Brain microvascular endothelial cell (primary cell): ENCODE measurements around the gene TEX48.

Experiments used
- DNase-seq: peaks from one replicate; pipeline ENCODE4 v3.0.0-alpha.2; 2020
- H3K27ac ChIP-seq: fragments of 250-450 bp; sonication (Bioruptor Pico); 2 replicates; pipeline ENCODE4 v1.5.1; 2020; ENCODE audit warnings: mild to moderate bottlenecking, moderate library complexity
- H3K27me3 ChIP-seq: fragments of 250-450 bp; sonication (Bioruptor Pico); replicated peaks from 2 replicates; pipeline ENCODE4 v1.5.1; 2020; ENCODE audit warnings: mild to moderate bottlenecking
- H3K36me3 ChIP-seq: fragments of 250-450 bp; sonication (Bioruptor Pico); replicated peaks from 2 replicates; pipeline ENCODE4 v1.5.1; 2020; ENCODE audit warnings: mild to moderate bottlenecking
- H3K4me3 ChIP-seq: 2 replicates; pipeline ENCODE4 v1.5.1; 2011; ENCODE audit warnings: low read depth, mild to moderate bottlenecking, control low read depth, low read length, moderate library complexity
- in situ Hi-C: cut with HindIII; loops from 2 replicates; pipeline ENCODE4 v1.10.0; 2017; ENCODE audit warnings: low sequenced_read_pairs, low pct_ligation_motif_present
- TF ChIP-seq, protein P1 (sequence below): IDR thresholded peaks from 2 replicates; pipeline ENCODE4 v1.5.1; 2011; ENCODE audit warnings: low read depth, mild to moderate bottlenecking, moderate library complexity, low read length, control low read depth, inconsistent platforms; ENCODE audit errors: missing control alignments

TEX48 gene

DNA sequence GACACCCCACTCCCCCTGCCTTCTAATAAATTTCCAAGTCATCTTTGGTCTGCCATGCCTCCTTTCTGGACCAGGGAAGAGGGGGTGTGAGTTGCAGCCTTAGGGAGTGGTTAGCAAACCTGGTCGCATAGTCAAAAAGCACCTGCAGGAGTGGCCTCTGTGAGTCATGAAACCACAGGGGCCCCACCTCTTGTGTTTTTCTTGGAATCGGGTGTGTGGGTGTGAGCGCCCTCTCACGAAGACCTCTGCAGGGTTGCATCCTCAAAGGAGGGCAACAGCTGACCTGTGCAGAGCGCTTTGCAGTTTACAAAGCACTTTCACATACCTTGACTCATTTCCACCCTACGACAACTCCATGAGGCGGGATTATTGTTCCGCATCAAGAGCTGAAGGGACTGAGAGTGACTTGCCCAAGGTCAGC, 36.8 kb upstream of the TEX48 start:
- Histone ChIP-seq H3K27me3 (no peaks in the 10 kb centered on the region), H3K4me3 (no peak overlapping the region), H3K36me3 (no peaks in the 10 kb centered on the region), H3K27ac (no peak overlapping the region)
- DNase-seq = no peak
- in situ Hi-C loops = no loop called here
- TF ChIP-seq, protein P1, sequence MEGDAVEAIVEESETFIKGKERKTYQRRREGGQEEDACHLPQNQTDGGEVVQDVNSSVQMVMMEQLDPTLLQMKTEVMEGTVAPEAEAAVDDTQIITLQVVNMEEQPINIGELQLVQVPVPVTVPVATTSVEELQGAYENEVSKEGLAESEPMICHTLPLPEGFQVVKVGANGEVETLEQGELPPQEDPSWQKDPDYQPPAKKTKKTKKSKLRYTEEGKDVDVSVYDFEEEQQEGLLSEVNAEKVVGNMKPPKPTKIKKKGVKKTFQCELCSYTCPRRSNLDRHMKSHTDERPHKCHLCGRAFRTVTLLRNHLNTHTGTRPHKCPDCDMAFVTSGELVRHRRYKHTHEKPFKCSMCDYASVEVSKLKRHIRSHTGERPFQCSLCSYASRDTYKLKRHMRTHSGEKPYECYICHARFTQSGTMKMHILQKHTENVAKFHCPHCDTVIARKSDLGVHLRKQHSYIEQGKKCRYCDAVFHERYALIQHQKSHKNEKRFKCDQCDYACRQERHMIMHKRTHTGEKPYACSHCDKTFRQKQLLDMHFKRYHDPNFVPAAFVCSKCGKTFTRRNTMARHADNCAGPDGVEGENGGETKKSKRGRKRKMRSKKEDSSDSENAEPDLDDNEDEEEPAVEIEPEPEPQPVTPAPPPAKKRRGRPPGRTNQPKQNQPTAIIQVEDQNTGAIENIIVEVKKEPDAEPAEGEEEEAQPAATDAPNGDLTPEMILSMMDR = no peak

DNA sequence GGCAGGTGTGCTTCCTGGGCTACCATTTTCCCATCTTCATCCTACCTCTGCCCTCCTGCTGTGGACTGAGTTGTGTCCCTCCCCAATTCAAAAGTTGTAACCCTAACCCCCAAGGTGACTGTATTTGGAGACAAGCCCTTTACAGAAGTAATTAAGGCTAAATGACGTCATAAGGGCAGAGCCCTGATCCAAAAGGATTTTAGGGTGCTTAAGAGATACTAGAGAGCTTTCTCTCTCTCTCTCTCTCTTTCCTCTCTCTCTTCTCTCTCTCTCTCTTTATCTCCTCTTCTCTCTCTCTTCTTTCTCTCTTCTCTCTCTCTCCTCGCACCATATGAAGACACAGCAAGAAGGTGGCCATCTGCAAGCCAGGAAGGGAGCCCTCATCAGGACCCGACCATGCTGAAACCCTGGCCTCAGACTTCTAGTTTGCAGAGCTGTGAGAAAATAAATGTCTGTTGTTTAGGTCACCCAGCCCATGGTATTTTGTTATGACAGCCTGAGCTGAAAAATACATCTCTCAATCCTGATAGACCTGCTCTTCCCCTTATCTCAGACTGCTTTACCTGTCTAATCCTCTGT, 36.0 kb upstream of the TEX48 start:
- in situ Hi-C loops = no loop called here
- TF ChIP-seq, protein P1 = no peak
- no peaks in the 10 kb centered on the region for H3K27me3 ChIP-seq
- DNase-seq = no peak
- no peak overlapping the region for H3K27ac ChIP-seq
- H3K36me3 ChIP-seq = no peaks in the 10 kb centered on the region
- H3K4me3 ChIP-seq = no peak overlapping the region

DNA sequence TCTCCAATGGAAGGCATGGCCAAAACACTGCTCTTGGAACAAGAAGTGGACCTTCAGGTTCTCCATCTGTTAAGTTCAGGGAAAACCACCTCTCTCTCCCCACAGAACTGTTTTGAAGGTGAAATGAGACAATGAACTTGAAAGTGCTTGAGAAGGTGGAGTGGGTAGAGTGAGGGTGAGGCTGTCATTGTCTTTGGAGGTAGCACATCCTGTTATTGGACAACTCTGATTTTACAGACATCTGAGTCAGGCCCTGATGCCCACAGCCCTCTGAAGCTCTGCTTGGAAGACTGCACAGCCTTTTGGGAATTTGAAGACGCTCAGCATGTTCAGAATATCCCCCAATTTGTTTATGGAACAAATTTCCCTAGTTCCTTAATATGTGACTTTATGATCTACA, 27.6 kb upstream of the TEX48 start:
- DNase-seq = no peak
- TF ChIP-seq, protein P1 = no peak
- Histone ChIP-seq H3K27ac (no peak overlapping the region), H3K4me3 (no peak overlapping the region), H3K27me3 (no peaks in the 10 kb centered on the region), H3K36me3 (no peaks in the 10 kb centered on the region)
- in situ Hi-C loops = no loop called here

DNA sequence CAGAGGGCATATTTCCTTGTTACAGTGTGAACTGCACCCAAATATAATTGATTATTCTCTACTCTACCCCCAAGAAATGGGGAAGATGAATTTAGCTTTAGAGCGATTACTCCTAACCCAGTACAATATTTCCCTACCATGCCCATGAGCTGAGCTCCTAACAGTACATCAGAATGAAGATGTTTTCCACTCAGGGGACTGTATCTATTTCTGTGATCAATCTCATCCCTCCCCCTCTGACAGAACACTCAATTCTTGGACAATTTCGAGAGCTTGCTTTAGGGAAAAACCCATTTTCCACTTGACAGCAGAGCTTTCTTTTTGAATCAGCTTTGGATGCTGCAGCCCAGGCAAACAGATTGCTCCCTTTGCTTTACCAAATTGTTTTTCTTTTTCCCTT, 24.7 kb upstream of the TEX48 start:
- Histone ChIP-seq H3K27ac (no peak overlapping the region), H3K36me3 (no peaks in the 10 kb centered on the region), H3K27me3 (no peaks in the 10 kb centered on the region), H3K4me3 (no peak overlapping the region)
- in situ Hi-C loops = no loop called here
- DNase-seq = no peak
- TF ChIP-seq, protein P1 = no peak

DNA sequence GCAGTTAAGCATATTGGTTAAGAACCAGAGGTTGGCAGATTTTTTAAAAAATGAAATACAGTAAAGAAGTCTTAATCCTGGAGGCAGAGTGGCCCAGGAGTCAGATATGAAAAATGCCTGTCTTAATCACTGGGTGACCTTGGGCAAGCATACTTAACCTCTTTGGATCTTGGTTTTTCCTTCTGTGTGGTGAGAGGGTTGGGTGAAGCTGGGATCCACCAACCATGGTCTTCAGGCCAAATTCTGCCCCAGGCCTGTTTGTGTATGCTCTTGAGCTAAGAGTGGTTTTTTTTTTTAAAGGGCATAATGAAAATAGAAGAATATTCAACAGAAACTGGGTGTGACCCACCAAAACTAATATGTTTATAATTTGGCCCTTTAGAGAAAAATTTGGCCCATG, 20.0 kb upstream of the TEX48 start:
- Histone ChIP-seq H3K27ac (no peak overlapping the region), H3K27me3 (no peaks in the 10 kb centered on the region), H3K4me3 (no peak overlapping the region), H3K36me3 (no peaks in the 10 kb centered on the region)
- DNase-seq = no peak
- in situ Hi-C loops = no loop called here
- TF ChIP-seq, protein P1 = no peak

DNA sequence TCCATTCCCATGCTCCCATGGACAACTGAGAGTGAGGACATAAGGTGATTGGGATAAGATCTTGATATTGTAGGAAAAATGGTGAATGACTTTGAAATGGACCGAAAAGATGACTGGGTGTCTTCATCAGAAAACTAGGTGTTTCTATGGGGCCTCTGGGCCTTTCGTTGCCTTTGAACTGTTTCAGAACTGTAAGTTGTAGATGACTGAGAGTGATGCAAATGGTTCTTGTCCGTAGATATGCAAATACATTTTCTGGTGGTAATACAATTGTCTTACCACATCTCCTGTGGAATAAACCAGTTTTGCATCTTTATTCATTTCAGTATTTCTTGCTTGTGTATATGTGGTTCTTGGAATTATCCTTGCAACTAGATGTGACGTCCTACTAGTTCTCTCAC, 16.0 kb upstream of the TEX48 start:
- no peak overlapping the region for H3K27ac ChIP-seq
- no peaks in the 10 kb centered on the region for H3K36me3 ChIP-seq
- in situ Hi-C loops = loop anchor here (25.0 kb wide), 1 partner anchor 314 kb away; no protein-coding TSS in a partner anchor
- no peak for DNase-seq
- no peaks in the 10 kb centered on the region for H3K27me3 ChIP-seq
- H3K4me3 ChIP-seq = no peak overlapping the region
- TF ChIP-seq, protein P1 = no peak
